Kidney (tissue), 14 donors: Measurements from ENCODE around the gene PGLYRP2. TPM values are rescaled to one million over a fixed set of nuclear protein-coding genes. Genes with fewer than 3 reads are reported as not detected.
A peak's percentile ranks its signal among the peaks of the same experiment; 100 is the strongest.

Source experiments
- DNase-seq, 5 donors: peaks; one replicate each; pipeline ENCODE4 v3.0.0-alpha.2; 2013 to 2020
- FAIRE-seq: peaks from 2 replicates; lab custom pipeline; 2012; peaks lifted over from hg19 to GRCh38; lab: Jason Lieb, UNC
- H3K27ac ChIP-seq, 2 donors: one replicate each; pipeline ENCODE4 v1.7.0; 2013; ENCODE audit warnings: low read depth in 2 of 2, low read length in 2 of 2, inconsistent platforms in 1 of 2
- H3K27me3 ChIP-seq: one replicate; pipeline ENCODE4 v1.7.1; 2013; ENCODE audit warnings: low read length, inconsistent platforms; ENCODE audit not compliant: control insufficient read depth, insufficient read depth
- H3K36me3 ChIP-seq, 3 donors: one replicate each; pipeline versions ENCODE4 v1.7.0 to v1.7.1; 2013; ENCODE audit warnings: low read length in 3 of 3, control low read depth in 1 of 3, inconsistent platforms in 1 of 3; ENCODE audit not compliant: insufficient read depth in 3 of 3, control insufficient read depth in 2 of 3
- H3K4me1 ChIP-seq, 3 donors: one replicate each; pipeline versions ENCODE4 v1.7.0 to v1.7.1; 2013; ENCODE audit warnings: low read length in 3 of 3, inconsistent platforms in 1 of 3, low read depth in 1 of 3; ENCODE audit not compliant: control insufficient read depth in 2 of 3, insufficient read depth in 2 of 3
- H3K4me3 ChIP-seq, 3 donors: one replicate each; pipeline versions ENCODE4 v1.7.0 to v1.8.1; 2013; ENCODE audit warnings: low read length in 3 of 3, control low read depth in 1 of 3, inconsistent platforms in 1 of 3
- H3K9ac ChIP-seq, 3 donors: one replicate each; pipeline versions ENCODE4 v1.7.0 to v1.7.1; 2013; ENCODE audit warnings: low read length in 3 of 3, control low read depth in 1 of 3, inconsistent platforms in 1 of 3
- H3K9me3 ChIP-seq, 3 donors: one replicate each; pipeline versions ENCODE4 v1.7.0 to v1.7.1; 2013; ENCODE audit warnings: low read length in 3 of 3, control low read depth in 1 of 3, inconsistent platforms in 1 of 3; ENCODE audit not compliant: control insufficient read depth in 2 of 3, insufficient read depth in 1 of 3
- CTCF ChIP-seq: IDR thresholded peaks from 3 replicates; pipeline ENCODE4 v1.5.1; 2012; ENCODE audit warnings: mild to moderate bottlenecking, moderate library complexity, borderline replicate concordance; ENCODE audit not compliant: insufficient read depth; ENCODE audit errors: extremely low read depth
- intact Hi-C: fragments of 100-400 bp; cut with DNase I; formaldehyde crosslinking; loops from one replicate; pipeline ENCODE4 v1.11.1; 2022
- polyA plus RNA-seq: library from polyadenylated mRNA; stranded (reverse); fragments of 350-450 nt; fragmentation: Illumina TruSeq; extraction: RNeasy Lipid Tissue Mini Kit (QIAGEN cat#74804); gene quantifications from one replicate; pipeline ENCODE4 v1.2.3, GENCODE V29; 2014; ENCODE audit warnings: low read depth, low replicate concordance; ENCODE audit not compliant: insufficient read depth
- total RNA-seq: library from RNA; stranded (reverse); fragmentation: NEBNext Ultra II Directional; extraction: Animal tissue kit (Norgen Biotek cat#: 25700); gene quantifications from one replicate; pipeline ENCODE4 v1.2.1, GENCODE V29; 2021
- donor health status: control.
- donor health status: control.
- donor health status: control.
- donor health status: control.
- donor health status: control.
- donor health status: DM: yes; HTN: yes; CAD: no.
- donor health status: Normal renal cell carcinoma (clear cell type).

PGLYRP2 gene
- total and polyA plus RNA-seq, 2 donors from 2014 or later = not detected

- intact Hi-C loops = no loop called here
- FAIRE-seq (no peak), DNase-seq (peak in 1 of 5 donors; percentile 81)
- Histone ChIP-seq H3K4me1 (no peaks in the 10 kb centered on the region), H3K27me3 (peaks cover 3% of the 10 kb centered on the region), H3K9me3 (no peaks in the 10 kb centered on the region), H3K4me3 (peak overlapping the region in 1 of 3 donors; percentile 17), H3K9ac (no peak overlapping the region), H3K36me3 (no peaks in the 10 kb centered on the region), H3K27ac (peak overlapping the region in 1 of 2 donors; percentile 53)
- no peak for TF ChIP-seq CTCF
These were observed 15.4 kb downstream of the PGLYRP2 start for GRCh38 chr19:15463861-15464371.

DNA sequence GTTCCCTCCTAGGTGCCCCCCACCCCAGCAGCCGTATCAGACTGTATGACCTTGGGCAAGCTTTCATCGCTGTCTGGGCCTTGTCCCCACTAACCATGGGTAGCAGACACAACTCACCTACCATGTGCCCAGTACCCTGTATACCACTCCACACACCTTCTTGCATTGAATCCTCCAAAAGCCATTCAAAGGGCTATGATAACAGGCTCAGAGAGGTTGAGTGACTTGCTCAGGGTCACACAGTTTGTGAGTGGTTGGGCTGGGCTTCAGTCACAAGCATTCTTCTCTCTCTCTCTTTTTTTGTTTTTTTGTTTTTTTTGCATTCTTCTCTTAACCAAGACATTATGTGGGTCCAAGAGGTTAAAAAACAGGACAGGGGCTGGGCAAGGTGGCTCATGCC lies 17.6 kb downstream of the PGLYRP2 start:
- no peaks in the 10 kb centered on the region for H3K9me3 ChIP-seq
- FAIRE-seq (no peak), DNase-seq (peak in 1 of 5 donors; percentile 4)
- H3K27ac ChIP-seq = no peak overlapping the region
- TF ChIP-seq CTCF = no peak
- peaks cover 0 to 2% (median 0%) of the 10 kb centered on the region in 3 donors for H3K4me1 ChIP-seq
- H3K36me3 ChIP-seq = no peaks in the 10 kb centered on the region
- no peak overlapping the region for H3K4me3 ChIP-seq
- no peak overlapping the region for H3K9ac ChIP-seq
- intact Hi-C loops = no loop called here
- H3K27me3 ChIP-seq = peaks cover 3% of the 10 kb centered on the region

GRCh38 chr19:15457701-15458484 lies 21.4 kb downstream of the PGLYRP2 start:
- Histone ChIP-seq H3K36me3 (no peaks in the 10 kb centered on the region), H3K27ac (no peak overlapping the region), H3K27me3 (peaks cover 14% of the 10 kb centered on the region), H3K4me3 (no peak overlapping the region), H3K4me1 (peaks cover 0 to 4% (median 0%) of the 10 kb centered on the region in 3 donors), H3K9me3 (no peaks in the 10 kb centered on the region), H3K9ac (no peak overlapping the region)
- DNase-seq (peak in 1 of 5 donors; percentile 12), FAIRE-seq (no peak)
- no peak for TF ChIP-seq CTCF
- intact Hi-C loops = no loop called here
